ENCODE measurements around the gene SBSN. TPM values are rescaled to one million over a fixed set of nuclear protein-coding genes. Genes with fewer than 3 reads are reported as not detected.

The SBSN gene
- total and polyA plus RNA-seq, 9 of the 15 experiments (the other 6 are each of a cell fraction or from before 2014, with no cell fraction given): 0.05 TPM; not detected in 8

GRCh38 chr19:35509861-35510625 is 18.1 kb downstream of the SBSN start (continued):
- TF ChIP-seq TSHZ1 (CRISPR knock-in tag; IDR thresholded peaks at IDR 0.05): no peak
- TF ChIP-seq SP1 (CRISPR knock-in tag; IDR thresholded peaks at IDR 0.05): peak; percentile 33; the same call in 1 of the 2 replicates
- no peak for TF ChIP-seq SMAD4 (CRISPR knock-in tag; conservative IDR thresholded peaks at IDR 0.05)
- no peak for TF ChIP-seq ZC3H8 (IDR thresholded peaks at IDR 0.05)
- no peak for TF ChIP-seq ZNF121 (CRISPR knock-in tag; conservative IDR thresholded peaks at IDR 0.05)
- no peak for TF ChIP-seq RERE (CRISPR knock-in tag; IDR thresholded peaks at IDR 0.05; ENCODE audit: borderline replicate concordance)
- no peak for TF ChIP-seq TCFL5 (CRISPR knock-in tag; conservative IDR thresholded peaks at IDR 0.05)
- TF ChIP-seq NFRKB (IDR thresholded peaks at IDR 0.05; ENCODE audit: low read depth): no peak
- no peak for TF ChIP-seq ZNF778 (CRISPR knock-in tag; IDR thresholded peaks at IDR 0.05)
- no peak for TF ChIP-seq CREB5 (CRISPR knock-in tag; IDR thresholded peaks at IDR 0.05)
- TF ChIP-seq SRSF9 (IDR thresholded peaks at IDR 0.05; ENCODE audit: borderline replicate concordance, low read depth, low read length): no peak
- 0 out of 2 replicates have a peak, but pooled peaks have one; percentile 47 for TF ChIP-seq XRCC5 (IDR thresholded peaks at IDR 0.05; ENCODE audit: low read depth, low read length)
- no peak for TF ChIP-seq SRF (CRISPR knock-in tag; IDR thresholded peaks at IDR 0.05)
- TF ChIP-seq CTCF (IDR thresholded peaks at IDR 0.05 in 2 of 3, conservative IDR thresholded peaks at IDR 0.05 in 1 of 3; ENCODE audit: insufficient read depth in 2 of 3, low read depth in 1 of 3, low read length in 3 of 3): peak; percentile 87 to 96 (median 92)
- no peak for TF ChIP-seq ZZZ3 (IDR thresholded peaks at IDR 0.05)

Measured in K562 (cell line).